ENCODE measurements around the gene INAVA. TPM values are rescaled to one million over a fixed set of nuclear protein-coding genes. Genes with fewer than 3 reads are reported as not detected.

Gene INAVA
- total and polyA plus RNA-seq, 4 donors = 0.19 to 3.1 (median 0.50) TPM

DNA sequence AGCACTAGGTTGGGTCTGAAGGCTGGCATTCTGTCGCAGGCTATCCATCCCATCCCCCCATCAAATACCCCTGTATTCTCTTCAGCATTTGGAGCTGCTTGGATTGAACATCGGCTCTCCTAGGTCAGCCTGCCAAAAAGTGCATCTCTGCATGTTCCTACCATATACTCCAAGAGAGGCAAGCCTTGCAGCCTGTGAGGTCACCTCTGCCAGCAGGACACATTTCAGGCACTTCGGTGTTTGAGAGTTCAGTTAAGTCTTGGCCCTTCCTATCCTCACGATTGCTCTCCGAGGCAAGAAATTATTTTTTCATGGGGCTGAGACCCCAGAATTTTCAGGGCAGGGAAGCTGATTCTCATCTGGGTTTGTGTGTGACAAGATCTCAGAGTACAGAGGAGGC is 19.3 kb upstream of the INAVA start:
- Histone ChIP-seq H3K4me3 (ENCODE audit: low read depth in 1 of 3, low read length in 3 of 3) (no peak overlapping the region), H3K4me1 (ENCODE audit: control insufficient read depth in 4 of 4, insufficient read depth in 4 of 4, low read length in 3 of 4) (peaks cover 0 to 10% (median 8%) of the 10 kb centered on the region in 4 donors), H3K27ac (ENCODE audit: low read depth in 1 of 2, low read length in 2 of 2) (no peak overlapping the region), H3K9me3 (ENCODE audit: control insufficient read depth in 4 of 4, low read length in 3 of 4) (no peaks in the 10 kb centered on the region), H3K9ac (ENCODE audit: low read depth in 1 of 2, low read length in 2 of 2) (no peak overlapping the region), H3K27me3 (ENCODE audit: control insufficient read depth in 4 of 4, insufficient read depth in 4 of 4, low read length in 3 of 4) (peaks cover 0 to 4% (median 1%) of the 10 kb centered on the region in 4 donors), H3K36me3 (ENCODE audit: control insufficient read depth in 4 of 4, insufficient read depth in 3 of 4, low read depth in 1 of 4, low read length in 3 of 4) (no peaks in the 10 kb centered on the region)
- no peak for DNase-seq (ENCODE audit: low spot score)
- TF ChIP-seq, protein P1, sequence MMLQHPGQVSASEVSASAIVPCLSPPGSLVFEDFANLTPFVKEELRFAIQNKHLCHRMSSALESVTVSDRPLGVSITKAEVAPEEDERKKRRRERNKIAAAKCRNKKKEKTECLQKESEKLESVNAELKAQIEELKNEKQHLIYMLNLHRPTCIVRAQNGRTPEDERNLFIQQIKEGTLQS (IDR thresholded peaks at IDR 0.05) = no peak
- no peak for TF ChIP-seq FOXA2 (IDR thresholded peaks at IDR 0.05)
- no peak for TF ChIP-seq HNF4G (IDR thresholded peaks at IDR 0.05)
- TF ChIP-seq JUND (IDR thresholded peaks at IDR 0.05) = no peak
- no peak for TF ChIP-seq EGR1 (IDR thresholded peaks at IDR 0.05; ENCODE audit: low read depth in 2 of 2)
- TF ChIP-seq, protein P2, sequence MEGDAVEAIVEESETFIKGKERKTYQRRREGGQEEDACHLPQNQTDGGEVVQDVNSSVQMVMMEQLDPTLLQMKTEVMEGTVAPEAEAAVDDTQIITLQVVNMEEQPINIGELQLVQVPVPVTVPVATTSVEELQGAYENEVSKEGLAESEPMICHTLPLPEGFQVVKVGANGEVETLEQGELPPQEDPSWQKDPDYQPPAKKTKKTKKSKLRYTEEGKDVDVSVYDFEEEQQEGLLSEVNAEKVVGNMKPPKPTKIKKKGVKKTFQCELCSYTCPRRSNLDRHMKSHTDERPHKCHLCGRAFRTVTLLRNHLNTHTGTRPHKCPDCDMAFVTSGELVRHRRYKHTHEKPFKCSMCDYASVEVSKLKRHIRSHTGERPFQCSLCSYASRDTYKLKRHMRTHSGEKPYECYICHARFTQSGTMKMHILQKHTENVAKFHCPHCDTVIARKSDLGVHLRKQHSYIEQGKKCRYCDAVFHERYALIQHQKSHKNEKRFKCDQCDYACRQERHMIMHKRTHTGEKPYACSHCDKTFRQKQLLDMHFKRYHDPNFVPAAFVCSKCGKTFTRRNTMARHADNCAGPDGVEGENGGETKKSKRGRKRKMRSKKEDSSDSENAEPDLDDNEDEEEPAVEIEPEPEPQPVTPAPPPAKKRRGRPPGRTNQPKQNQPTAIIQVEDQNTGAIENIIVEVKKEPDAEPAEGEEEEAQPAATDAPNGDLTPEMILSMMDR (IDR thresholded peaks at IDR 0.05; ENCODE audit: low read depth, low read length, missing input control) = no peak
- TF ChIP-seq, protein P3, sequence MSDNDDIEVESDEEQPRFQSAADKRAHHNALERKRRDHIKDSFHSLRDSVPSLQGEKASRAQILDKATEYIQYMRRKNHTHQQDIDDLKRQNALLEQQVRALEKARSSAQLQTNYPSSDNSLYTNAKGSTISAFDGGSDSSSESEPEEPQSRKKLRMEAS (IDR thresholded peaks at IDR 0.05) = no peak
- TF ChIP-seq SP1 (IDR thresholded peaks at IDR 0.05) = no peak
- no peak for TF ChIP-seq YY1 (IDR thresholded peaks at IDR 0.05)
- TF ChIP-seq GABPA (IDR thresholded peaks at IDR 0.05 in 1 of 2, conservative IDR thresholded peaks at IDR 0.05 in 1 of 2) = no peak
- TF ChIP-seq, protein P4, sequence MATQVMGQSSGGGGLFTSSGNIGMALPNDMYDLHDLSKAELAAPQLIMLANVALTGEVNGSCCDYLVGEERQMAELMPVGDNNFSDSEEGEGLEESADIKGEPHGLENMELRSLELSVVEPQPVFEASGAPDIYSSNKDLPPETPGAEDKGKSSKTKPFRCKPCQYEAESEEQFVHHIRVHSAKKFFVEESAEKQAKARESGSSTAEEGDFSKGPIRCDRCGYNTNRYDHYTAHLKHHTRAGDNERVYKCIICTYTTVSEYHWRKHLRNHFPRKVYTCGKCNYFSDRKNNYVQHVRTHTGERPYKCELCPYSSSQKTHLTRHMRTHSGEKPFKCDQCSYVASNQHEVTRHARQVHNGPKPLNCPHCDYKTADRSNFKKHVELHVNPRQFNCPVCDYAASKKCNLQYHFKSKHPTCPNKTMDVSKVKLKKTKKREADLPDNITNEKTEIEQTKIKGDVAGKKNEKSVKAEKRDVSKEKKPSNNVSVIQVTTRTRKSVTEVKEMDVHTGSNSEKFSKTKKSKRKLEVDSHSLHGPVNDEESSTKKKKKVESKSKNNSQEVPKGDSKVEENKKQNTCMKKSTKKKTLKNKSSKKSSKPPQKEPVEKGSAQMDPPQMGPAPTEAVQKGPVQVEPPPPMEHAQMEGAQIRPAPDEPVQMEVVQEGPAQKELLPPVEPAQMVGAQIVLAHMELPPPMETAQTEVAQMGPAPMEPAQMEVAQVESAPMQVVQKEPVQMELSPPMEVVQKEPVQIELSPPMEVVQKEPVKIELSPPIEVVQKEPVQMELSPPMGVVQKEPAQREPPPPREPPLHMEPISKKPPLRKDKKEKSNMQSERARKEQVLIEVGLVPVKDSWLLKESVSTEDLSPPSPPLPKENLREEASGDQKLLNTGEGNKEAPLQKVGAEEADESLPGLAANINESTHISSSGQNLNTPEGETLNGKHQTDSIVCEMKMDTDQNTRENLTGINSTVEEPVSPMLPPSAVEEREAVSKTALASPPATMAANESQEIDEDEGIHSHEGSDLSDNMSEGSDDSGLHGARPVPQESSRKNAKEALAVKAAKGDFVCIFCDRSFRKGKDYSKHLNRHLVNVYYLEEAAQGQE (IDR thresholded peaks at IDR 0.05) = no peak
- TF ChIP-seq TAF1 (conservative IDR thresholded peaks at IDR 0.05) = no peak
- TF ChIP-seq FOXA1 (IDR thresholded peaks at IDR 0.05) = no peak
- TF ChIP-seq RXRA (IDR thresholded peaks at IDR 0.05) = no peak
- TF ChIP-seq, protein P5, sequence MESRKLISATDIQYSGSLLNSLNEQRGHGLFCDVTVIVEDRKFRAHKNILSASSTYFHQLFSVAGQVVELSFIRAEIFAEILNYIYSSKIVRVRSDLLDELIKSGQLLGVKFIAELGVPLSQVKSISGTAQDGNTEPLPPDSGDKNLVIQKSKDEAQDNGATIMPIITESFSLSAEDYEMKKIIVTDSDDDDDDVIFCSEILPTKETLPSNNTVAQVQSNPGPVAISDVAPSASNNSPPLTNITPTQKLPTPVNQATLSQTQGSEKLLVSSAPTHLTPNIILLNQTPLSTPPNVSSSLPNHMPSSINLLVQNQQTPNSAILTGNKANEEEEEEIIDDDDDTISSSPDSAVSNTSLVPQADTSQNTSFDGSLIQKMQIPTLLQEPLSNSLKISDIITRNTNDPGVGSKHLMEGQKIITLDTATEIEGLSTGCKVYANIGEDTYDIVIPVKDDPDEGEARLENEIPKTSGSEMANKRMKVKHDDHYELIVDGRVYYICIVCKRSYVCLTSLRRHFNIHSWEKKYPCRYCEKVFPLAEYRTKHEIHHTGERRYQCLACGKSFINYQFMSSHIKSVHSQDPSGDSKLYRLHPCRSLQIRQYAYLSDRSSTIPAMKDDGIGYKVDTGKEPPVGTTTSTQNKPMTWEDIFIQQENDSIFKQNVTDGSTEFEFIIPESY (IDR thresholded peaks at IDR 0.05) = no peak
- 86% methylated on average over 5 of the region's 5 CpGs for WGBS

DNA sequence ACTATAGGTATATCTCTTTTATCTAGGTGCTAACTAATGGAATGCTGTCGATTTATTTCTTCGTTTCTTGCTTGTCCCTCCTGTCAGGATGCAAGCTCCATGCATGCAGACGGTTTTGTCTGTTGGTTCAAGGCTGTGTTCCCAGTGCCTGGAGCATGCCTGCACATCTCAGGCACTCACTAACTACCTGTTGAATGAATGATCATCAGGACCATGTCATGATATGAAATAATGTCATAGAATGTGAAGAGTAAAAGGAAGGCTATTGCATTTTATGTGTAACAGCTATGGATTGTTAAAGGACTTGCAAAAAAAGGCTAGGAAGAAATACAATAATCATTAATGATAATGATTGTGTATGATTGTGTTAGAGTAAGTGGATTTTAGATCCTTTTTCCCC is 17.7 kb upstream of the INAVA start:
- H3K9ac ChIP-seq (ENCODE audit: low read depth in 1 of 2, low read length in 2 of 2) = no peak overlapping the region
- peaks cover 0 to 10% (median 8%) of the 10 kb centered on the region in 4 donors for H3K4me1 ChIP-seq (ENCODE audit: control insufficient read depth in 4 of 4, insufficient read depth in 4 of 4, low read length in 3 of 4)
- 82% methylated on average over 3 of the region's 3 CpGs for WGBS
- no peak for DNase-seq (ENCODE audit: low spot score)
- H3K27ac ChIP-seq (ENCODE audit: low read depth in 1 of 2, low read length in 2 of 2) = no peak overlapping the region
- H3K27me3 ChIP-seq (ENCODE audit: control insufficient read depth in 4 of 4, insufficient read depth in 4 of 4, low read length in 3 of 4) = peaks cover 0 to 4% (median 0%) of the 10 kb centered on the region in 4 donors
- TF ChIP-seq, protein P3 (IDR thresholded peaks at IDR 0.05) = no peak
- TF ChIP-seq YY1 (IDR thresholded peaks at IDR 0.05) = no peak
- TF ChIP-seq SP1 (IDR thresholded peaks at IDR 0.05) = no peak
- TF ChIP-seq, protein P5 (IDR thresholded peaks at IDR 0.05) = no peak
- no peak for TF ChIP-seq JUND (IDR thresholded peaks at IDR 0.05)
- H3K4me3 ChIP-seq (ENCODE audit: low read depth in 1 of 3, low read length in 3 of 3) = no peak overlapping the region
- H3K9me3 ChIP-seq (ENCODE audit: control insufficient read depth in 4 of 4, low read length in 3 of 4) = no peaks in the 10 kb centered on the region
- no peaks in the 10 kb centered on the region for H3K36me3 ChIP-seq (ENCODE audit: control insufficient read depth in 4 of 4, insufficient read depth in 3 of 4, low read depth in 1 of 4, low read length in 3 of 4)

All from liver (tissue), 9 donors.